Activated effector memory CD4-positive, alpha-beta T cell treated with anti-CD3 and anti-CD28 coated beads, Interleukin-2, amount 50 U/mL, for 16 hours (primary cell): ENCODE results near the gene HCAR3.

Source experiments
- DNase-seq: peaks from one replicate; pipeline ENCODE4 v3.0.0-alpha.2; 2020

HCAR3 gene

DNA sequence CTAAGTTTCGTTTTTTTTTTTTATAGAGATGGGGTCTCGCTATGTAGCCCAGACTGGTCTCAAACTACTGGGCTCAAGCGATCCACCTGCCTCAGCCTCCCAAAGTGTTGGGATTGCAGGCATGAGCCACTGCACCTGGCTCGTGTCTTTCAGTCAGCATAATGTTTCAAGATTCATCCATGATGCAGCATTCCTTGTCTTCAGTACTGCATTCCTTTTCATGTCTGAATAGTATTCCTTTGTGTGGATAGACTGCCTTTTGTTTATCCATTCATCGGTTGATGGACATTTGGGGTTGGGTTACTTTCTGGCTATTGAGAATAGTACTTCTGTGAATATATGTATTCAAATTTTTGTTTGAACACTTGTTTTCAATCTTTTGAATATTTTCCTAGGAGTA is 50.9 kb downstream of the HCAR3 start:
- DNase-seq = no peak

DNA sequence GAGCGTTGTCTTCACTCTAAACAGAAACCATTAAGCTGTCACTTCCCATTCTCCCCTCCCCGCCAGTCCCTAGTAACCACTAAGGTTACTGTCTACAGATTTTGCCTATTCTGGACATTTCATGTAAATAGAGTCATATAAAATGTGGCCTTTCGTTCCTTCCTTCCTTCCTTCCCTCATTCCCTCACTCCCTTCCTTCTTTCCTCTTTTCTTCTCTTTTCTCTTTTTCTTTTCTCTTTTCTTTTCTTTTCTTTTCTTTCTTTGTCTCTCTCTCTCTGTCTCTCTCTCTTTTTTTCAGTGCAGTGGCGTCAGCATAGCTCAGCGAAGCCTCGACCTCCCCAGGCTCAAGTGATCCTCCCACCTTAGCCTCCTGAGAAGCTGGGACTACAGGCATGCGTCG is 51.3 kb downstream of the HCAR3 start:
- DNase-seq = no peak
